ENCODE results near the gene CALHM6.

DNA sequence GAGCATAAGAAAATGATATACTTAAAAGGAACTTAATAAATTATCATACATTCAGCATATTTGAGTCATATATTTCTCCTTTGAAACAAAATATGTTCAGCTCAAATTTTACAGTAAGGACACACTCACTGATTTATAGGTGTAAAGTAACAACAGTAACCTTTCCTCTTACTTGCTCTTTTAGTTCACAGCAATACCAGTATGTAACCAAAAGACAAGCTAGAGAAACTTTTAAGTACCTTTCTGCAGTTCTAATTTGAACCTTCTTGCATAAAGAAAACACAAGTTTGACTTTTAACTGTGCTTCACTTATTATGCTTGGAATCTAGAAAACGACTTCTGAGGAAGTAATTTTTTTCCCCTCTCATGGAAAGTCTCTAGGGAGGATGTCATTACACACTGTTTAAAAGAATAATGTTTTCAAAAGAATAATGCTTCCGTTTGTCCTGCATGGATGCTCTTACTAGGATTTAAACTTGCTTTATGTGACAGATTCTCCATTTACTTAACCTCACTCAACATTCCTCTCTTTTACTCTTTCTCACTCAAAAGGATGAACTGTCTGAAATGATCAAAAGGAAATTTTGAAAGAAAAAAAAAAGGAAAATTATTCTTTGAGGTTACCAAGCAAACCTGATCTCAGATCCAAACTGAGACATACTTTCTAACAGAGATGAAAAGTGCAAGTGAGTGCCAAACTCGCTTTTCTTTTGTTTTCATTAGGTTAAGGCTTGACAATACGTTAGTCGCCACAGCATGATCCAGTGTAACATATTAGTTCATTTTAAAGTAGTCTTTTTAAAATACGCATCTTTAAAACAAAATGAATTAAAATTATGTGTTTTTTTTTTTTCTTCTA lies 22.4 kb upstream of the CALHM6 start:
- TF ChIP-seq EZH2 (IDR thresholded peaks at IDR 0.05; ENCODE audit: borderline replicate concordance, insufficient read depth, low read depth, low read length, poor library complexity, severe bottlenecking): no peak
- TF ChIP-seq, protein P1, sequence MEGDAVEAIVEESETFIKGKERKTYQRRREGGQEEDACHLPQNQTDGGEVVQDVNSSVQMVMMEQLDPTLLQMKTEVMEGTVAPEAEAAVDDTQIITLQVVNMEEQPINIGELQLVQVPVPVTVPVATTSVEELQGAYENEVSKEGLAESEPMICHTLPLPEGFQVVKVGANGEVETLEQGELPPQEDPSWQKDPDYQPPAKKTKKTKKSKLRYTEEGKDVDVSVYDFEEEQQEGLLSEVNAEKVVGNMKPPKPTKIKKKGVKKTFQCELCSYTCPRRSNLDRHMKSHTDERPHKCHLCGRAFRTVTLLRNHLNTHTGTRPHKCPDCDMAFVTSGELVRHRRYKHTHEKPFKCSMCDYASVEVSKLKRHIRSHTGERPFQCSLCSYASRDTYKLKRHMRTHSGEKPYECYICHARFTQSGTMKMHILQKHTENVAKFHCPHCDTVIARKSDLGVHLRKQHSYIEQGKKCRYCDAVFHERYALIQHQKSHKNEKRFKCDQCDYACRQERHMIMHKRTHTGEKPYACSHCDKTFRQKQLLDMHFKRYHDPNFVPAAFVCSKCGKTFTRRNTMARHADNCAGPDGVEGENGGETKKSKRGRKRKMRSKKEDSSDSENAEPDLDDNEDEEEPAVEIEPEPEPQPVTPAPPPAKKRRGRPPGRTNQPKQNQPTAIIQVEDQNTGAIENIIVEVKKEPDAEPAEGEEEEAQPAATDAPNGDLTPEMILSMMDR (IDR thresholded peaks at IDR 0.05): no peak
